GM19238 (cell line): Measurements from ENCODE around the gene SLC25A29.

Experiments used
- DNase-seq: peaks from one replicate; pipeline ENCODE4 v3.0.0; 2011; ENCODE audit warnings: low spot score; ENCODE audit not compliant: insufficient read length

The SLC25A29 gene

DNA sequence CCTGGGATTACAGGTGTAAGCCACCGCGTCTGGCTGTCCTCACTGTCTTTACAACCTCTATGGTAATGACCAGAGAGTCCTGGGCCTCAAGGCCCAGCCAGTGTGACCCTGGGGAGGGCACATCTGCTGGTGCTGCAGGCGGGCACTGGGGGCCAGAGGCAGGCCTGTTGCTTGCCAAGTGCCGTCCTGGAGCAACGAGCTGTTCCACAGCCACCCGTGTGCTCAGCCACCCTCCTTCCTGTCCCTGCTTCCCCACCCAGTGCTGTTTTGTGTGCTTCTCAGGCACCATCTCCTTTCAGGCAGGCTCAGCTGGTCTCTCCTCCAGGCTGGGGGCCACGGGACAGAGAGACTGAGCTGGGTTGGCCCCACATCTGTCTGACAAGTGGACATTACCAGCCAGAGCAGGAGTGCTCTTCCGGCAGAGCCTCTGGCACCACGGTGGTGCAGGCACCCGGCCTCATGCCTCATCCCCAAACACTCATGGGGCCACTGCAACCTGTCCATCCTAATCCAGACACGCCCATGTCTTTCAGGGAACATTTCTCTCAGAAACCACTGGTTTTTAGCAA is 25.9 kb upstream of the SLC25A29 start:
- no peak for DNase-seq

DNA sequence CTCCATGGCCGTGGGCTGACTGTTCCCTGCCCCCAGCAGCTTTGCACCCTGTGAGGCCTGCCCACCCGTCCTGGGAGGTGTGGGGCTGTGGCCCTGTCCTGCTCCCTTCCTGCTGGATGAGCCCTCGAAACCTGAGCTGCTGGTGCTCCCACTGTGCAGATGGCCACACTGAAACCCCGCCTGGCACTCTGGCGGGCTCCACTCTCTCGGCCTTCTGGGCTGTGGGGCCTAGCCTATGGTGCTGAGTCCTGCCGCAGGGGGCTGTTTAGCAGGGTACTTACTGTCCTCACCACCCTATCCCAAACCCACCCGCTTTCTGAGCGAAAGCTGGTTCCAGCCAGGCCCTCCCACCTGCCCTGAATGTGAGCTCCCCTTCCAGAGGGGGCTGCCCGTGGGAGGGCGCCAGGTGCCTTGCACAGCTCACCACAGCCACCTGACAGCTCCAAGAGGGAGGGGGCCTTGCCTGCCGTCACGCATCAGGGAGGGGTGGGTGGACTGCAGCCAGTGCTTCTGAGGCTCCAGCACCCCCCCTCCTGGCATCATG is 24.2 kb upstream of the SLC25A29 start:
- DNase-seq: no peak

DNA sequence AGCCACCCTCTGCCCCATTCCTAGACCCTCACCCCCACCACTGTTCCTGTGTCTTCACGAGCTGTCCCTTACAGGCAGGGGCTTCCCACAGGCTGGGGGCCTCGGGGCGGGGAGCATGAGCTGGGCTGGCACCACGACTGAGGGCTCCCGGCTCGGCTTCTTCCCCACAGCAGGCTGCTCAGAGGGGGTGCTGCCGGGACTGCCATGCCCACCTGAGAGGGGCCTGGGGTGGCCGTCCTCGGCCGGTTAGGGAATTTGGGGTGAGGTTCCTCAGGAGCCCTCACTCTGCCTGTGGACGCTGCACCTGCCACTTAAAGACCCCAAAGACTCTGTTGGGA is 23.7 kb upstream of the SLC25A29 start:
- no peak for DNase-seq

DNA sequence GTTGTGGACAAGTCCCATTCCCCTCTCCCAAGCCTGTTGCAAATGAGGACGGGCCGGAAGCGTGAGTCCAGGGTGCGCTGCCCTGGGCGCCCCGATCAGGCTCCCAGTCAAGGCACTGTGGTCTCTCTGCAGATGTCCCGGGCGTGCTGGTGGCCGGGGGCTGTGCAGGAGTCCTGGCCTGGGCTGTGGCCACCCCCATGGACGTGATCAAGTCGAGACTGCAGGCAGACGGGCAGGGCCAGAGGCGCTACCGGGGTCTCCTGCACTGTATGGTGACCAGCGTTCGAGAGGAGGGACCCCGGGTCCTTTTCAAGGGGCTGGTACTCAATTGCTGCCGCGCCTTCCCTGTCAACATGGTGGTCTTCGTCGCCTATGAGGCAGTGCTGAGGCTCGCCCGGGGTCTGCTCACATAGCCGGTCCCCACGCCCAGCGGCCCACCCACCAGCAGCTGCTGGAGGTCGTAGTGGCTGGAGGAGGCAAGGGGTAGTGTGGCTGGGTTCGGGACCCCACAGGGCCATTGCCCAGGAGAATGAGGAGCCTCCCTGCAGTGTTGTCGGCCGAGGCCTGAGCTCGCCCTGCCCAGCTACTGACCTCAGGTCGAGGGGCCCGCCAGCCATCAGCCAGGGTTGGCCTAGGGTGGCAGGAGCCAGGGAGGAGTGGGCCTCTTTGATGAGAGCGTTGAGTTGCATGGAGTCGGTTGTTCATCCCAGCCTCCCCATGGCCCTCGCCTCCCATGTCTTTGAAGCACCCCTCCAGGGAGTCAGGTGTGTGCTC is 23.2 kb upstream of the SLC25A29 start:
- DNase-seq: no peak

DNA sequence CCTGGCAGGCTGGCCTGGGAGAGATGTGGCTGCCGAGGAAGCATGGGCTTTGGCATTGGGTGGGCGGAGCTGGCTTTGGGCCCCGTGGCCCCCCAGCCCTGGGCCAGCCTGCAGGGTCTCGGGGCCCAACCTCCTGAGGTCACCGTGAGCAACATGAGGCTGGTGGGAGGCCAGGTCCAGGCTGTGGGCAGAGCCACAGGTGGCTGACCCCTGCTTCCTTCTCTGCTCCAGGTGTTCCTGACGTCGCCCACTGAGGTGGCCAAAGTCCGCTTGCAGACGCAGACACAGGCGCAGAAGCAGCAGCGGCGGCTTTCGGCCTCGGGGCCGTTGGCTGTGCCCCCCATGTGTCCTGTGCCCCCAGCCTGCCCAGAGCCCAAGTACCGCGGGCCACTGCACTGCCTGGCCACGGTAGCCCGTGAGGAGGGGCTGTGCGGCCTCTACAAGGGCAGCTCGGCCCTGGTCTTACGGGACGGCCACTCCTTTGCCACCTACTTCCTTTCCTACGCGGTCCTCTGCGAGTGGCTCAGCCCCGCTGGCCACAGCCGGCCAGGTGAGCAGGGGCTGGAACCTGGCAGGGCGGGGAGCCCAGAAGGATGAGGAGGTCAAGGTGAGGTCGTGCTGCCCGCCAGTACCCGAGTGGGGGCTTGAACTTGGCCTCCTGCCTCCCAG is 22.4 kb upstream of the SLC25A29 start:
- DNase-seq: no peak

DNA sequence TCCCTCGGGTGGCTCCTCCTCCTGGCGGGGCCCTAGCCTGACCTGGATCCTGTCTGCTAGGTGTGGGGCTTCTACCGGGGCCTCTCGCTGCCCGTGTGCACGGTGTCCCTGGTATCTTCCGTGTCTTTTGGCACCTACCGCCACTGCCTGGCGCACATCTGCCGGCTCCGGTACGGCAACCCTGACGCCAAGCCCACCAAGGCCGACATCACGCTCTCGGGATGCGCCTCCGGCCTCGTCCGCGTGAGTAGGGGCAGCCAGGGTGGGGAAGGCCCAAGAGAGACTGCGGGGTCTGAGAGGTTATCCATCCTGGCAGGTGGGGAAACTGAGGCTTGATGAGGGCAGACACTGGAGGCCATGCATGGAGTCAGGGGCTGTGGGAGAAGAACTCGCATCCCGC is 20.9 kb upstream of the SLC25A29 start:
- no peak for DNase-seq

DNA sequence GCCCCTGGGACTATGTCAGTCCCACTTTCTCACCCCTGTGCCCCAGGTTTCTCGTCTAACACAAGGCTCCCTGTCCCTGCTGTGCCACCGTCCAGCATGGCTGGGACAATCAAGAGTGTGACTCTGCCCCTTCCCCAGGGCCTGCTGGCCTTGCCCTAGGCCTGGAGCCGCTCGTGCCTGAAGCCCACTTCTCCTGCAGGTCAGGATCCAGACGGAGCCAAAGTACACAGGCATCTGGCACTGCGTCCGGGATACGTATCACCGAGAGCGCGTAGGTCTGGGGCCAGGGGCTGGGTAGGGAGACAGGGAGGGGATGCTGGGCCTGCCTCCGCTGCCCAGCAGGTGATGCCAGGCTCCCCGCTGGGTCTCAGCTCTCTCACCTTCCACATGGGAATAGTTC is 19.7 kb upstream of the SLC25A29 start:
- DNase-seq: no peak

DNA sequence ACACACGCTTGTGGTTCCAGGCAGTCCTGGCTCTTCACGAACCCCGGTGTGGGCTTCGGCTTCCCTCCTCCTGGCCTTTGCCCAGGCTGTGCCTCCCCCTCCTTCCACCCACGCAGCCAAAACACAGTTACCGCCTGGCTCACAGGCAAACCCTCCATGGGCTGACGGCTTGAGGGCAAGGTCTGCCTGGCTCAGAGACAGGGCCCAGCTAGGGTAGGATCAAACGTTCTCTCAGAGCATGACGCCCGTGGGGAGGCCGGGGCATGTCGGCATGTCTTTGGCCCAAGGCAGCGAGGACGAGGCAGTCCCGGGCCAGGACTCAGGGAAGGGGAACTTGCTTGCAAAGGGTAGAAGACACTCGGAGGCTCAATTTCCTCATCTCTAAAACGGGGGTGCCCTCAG is 19.0 kb upstream of the SLC25A29 start:
- DNase-seq: no peak

DNA sequence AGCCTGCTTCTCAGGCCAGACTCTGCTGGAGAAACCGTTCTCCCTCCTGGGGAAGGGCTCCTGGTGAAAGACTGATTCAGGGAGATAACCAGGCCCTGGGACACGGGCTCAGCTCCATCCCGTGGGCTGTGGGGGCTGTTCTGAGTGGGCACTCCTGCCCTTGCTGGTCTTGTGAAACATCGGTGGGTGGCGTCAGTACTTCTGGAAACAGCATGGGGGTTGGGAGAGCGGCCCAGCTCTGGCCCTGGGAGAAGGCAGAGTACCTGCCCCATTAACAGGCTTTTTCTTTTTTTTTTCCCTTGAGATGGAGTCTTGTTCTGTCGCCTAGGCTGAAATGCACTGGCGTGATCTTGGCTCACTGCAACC is 17.7 kb upstream of the SLC25A29 start:
- no peak for DNase-seq

DNA sequence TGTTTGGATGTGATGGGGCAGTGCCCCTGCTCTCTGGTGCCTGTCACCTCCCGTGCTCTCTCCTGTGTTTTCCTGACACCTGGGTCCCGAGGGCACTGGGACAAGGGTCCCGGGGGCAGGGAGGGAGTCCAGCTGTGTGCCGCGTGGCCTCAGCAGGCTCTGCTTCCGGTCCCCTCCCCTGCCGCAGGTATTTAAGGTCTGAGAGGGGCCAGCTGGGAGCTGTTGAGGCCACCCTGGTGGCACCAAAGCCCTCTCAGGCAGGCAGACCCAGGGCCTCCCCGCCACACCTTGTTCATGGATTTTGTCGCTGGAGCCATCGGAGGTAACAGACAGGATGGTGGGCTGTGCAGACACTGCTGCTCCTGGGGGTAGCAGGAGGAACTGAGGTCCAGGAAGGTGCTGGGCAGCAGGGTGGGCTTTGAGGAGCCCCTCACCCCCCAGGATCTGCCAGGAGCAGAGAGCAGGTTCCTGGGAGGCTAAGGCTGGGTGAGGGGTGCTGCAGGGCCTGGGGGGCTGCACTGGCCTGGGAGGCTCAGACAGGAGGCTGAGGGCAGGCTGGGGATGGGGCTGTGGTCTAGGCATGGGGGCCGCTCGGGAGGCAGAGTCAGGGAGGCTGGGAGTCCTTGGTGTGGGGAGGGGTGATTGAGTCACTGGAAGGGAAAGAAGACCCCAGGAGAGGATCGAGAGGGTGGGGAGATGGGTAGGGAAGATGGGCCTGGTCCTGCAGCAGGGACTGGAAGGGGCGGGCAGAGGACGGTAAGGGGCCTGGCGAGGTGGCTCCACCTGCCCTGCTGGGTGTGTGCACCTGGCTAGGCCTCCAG is 17.1 kb upstream of the SLC25A29 start, which contains the start of gene SLC25A47:
Gene SLC25A47, plus strand, starts transcription at position 219 of the 821 bp plus-strand sequence. Its CDS starts 76 bp downstream, at position 295.
- DNase-seq: no peak

DNA sequence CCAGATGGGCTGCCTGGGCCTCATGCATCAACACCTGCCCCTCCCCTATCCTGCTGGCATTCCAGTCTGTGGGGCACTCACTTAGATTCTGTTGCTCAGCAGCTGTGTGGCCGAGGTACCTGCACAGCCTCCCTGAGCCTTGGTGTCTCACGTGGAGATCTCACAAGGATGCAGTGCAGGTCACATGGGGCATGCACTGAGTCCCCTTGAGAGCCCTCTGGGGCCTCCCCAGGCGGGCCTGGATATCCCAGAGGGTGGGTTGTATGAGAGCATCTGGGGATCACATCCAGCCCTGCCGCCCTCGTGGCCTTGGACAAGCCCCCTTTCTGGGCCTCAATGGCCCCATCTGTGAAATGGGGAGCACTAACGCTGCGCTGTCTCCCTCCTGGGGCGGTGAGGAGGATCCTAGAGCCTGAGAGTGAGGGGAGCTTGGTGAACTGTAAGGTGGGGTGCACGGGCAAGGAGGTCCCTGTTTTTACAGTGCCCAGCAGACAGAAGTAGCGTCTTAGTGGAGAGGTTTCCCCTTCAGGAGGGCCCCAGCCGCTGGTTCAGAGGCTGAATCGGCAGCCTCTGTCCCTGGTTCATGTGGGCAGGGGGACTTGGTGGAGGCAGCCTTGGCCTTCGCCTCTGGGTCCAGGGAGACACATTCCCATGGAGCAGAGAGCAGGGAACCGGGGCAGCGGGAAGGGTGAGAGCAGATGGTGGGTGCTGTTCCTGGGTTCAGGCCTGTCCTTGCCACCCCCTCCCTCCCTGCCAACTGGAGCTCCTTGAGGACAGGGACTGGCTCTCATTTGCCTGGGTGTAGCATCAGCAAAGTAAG is 16.1 kb upstream of the SLC25A29 start:
- no peak for DNase-seq

DNA sequence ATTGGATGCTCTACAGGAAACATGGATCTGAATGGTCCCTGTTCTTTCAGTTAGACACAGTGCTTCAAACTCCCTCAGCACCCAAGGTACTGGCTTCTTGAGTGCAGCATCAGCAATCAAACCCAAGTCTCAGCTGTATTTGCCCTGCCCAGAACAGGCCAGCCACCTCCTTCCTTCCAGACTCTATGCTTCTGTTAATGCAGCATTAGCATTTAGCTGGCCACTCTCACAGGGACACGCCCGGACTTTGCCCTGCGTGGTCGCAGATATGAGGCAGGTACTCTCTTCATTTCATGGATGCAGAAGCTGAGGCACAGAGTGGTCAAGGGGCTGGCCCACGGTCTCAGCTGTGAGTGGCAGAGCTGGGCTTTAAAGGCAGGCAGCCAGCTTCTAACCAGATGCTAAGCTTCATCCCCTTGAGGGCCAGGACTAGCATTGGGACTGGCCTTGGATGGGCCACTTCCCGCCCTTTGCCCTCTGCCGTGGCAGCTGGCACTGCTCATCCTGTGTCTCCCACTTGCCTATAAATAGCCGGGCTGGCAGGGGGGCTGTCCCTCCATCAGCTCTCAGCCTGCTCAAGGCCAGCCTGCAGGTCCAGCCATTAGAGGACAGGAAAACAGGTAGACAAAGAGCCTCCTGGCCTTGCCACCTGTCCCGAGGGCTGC is 15.4 kb upstream of the SLC25A29 start:
- DNase-seq: no peak

DNA sequence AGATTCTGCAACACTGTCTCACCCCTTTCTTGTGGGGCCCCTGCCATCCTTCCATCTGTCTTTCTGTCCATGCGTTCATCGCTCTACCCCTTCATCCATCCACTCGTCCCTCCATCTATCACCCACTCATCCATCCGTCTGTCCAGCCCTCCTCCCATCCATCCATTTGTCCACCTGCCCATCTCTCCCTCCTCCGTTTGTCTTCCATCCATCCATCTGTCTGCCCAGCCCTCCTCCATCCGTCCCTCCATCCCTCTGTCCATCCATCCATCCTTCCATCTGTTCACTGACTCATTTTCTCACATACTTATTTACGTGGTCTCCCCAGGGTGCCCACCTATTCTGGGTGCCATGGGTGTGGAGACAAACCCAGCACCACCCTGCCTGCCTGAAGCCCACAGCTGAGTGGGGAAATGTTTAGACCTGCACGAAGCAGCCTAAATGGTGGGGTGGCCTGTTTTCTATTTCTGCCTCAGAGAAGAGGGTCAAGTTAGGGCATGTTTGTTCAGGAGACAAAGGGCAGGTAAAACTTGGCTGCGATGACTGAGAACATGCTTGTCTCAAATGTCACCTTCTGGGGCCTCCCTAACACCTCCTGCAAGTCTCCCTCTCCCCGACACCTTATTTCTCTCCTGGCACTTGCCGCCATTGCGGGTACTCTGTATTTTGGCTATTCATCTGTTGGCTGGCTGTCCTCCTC is 14.1 kb upstream of the SLC25A29 start:
- DNase-seq: no peak

DNA sequence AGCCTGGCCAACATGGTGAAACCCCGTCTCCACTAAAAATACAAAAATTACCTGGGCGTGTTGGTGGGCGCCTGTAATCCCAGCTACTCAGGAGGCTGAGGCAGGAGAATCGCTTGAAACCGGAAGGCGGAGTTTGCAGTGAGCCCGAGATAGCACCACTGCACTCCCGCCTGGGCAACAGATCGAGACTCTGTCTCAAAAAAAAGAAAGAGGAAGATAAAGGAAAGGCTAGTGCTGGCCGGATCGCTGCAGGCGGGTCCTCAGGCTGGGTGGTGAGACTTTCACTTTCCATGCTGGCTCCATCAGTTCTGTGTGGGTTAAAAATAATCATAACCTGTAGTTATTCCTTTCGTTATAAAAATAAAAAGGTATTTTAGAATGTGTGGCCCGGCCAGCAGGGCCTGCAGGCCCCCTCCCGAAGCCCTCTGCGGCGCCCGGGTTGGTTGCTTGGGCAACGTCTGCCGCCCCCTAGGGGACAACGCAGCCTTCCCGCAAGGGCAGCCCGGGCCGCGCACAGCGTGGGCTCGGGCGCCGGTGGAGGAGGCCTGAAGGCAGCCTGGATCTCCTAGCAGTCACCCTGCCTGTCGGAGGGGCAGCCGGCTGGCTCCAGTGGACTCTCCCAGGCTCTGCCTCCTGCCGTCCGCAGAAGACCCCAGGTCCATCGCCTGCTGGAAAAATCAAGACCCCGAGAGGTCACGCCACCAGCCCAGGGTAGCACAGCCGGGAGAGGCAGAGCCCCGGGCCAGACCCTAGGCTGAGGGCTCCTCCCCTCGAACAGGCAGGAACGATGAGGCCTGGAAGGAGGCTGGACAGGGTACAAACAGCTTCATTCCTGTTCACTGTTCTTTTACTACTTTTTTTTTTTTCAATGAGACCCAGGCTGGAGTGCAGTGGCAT is 11.9 kb upstream of the SLC25A29 start:
- peak; percentile 80 for DNase-seq

DNA sequence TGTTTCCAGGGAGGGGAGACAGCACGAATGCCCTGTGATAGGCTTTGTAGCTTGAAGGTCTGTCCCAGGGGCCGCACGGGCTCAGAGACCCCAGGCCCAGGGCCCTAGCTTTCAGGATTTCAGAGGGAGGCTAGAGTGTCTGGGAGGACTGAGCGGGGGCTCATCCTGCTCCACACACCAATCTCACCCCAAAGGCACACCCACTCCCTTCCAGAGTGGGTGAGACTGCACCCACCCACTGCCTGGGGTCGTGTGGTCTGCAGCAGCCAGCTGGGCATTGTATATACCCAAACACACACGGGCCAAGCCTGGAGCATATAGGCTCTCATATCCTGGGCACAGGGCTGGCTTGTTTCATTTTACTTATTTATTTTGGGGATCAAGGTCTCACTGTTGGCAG is 11.1 kb upstream of the SLC25A29 start:
- no peak for DNase-seq

DNA sequence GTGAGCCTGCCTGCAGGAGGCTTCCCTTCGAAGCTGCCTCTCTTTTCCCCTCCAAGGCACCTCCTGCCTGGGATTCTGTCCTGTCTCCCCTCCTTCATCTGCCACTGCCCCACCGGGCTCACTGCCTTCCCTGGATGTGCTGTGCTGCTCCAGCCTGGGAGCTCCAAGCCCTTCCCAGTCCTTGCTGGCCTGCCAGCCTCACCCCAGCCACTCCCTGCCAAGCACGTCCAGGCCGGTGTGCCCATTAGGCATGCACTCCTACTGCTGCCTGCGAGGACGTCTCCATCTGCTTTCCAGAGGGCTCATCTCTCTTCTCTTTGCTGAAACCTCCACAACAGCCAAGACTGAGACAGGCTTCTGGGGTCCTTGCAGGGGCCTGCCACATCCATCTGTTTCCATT is 8.5 kb upstream of the SLC25A29 start:
- no peak for DNase-seq

DNA sequence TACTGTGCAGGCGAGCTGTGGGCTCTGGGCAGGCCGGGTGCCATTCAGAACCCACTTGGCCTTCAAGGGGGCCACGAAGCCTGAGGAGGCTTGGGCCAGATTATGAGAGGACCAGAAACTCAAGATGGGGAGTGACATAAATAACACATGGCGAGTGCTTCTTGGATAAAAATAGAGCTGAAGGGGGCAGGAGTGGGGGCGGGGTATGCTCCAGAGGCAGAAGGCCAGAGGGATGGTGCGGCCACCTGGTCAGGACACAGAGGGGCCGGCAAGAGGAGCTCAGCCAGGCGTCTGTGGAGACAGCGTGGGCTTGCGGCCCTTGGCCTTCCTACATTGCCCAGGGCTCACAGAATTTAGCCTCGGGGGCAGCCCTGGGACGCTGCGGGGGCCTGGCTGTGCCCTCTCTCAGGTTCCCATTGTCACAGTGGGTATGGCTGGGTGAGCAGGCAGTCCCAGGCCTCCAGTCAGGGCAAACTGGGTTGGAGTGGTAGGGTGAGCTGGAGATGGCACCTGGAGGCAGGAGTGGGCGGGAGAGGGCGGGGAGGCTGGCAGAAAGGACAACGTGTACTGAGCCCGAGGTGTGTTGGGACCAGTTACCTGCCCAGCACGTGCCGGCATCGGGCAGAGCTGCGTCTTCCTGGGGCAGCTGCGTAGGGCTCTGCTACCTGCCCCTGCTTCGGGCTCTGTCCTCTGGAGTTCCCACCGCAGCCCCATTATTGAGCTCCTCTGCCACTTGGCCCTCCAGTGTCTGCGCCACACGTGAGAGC is 7.4 kb upstream of the SLC25A29 start:
- DNase-seq: no peak

DNA sequence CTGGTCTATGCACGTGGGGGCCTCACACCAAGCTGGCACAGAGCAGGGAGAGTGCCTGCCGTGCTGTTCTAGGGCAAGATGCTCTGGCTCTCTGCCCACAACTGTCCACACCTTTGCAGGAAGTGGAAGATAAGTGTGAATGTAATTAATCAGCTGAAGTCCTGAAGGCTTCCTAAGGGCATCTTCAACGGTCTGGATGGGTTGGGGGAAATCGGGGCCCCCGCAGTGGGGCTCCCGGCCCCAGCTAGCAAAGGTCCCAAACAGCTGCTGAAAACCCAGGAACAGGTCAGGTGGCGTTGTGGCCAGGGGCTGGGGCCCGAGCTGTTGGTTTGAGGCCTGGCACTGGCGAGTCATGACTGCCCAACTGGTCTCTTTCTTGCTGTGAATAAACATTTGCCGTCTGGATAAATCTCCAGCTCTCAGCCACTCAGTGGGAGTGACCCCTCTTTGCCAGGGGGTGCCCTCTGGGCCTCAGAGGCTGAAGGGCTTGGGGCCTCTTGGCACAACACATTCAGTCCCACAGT is 6.7 kb upstream of the SLC25A29 start:
- no peak for DNase-seq
